ENCODE results near the gene DCLK1. TPM values are rescaled to one million over a fixed set of nuclear protein-coding genes. Genes with fewer than 3 reads are reported as not detected.

The DCLK1 gene
- total and polyA plus RNA-seq, 8 donors, result 10.5 to 20.5 (median 12.8) TPM

- intact Hi-C loops (cut with DNase I), result no loop called here
Observed at GRCh38 chr13:35765366-35765765, 365.8 kb downstream of the DCLK1 start.

GRCh38 chr13:35764326-35765015 lies 366.7 kb downstream of the DCLK1 start:
- ATAC-seq, result no peak
- Histone ChIP-seq H3K4me3 (no peak overlapping the region), H3K27ac (no peak overlapping the region), H3K27me3 (no peaks in the 10 kb centered on the region), H3K9me3 (no peaks in the 10 kb centered on the region), H3K4me1 (no peaks in the 10 kb centered on the region), H3K36me3 (no peaks in the 10 kb centered on the region)
- no peak for DNase-seq
- no peak for TF ChIP-seq CTCF (IDR thresholded peaks at IDR 0.05)
- intact Hi-C loops (cut with DNase I), result no loop called here

More at GRCh38 chr13:35765366-35765765, 365.8 kb downstream of the DCLK1 start:
- H3K4me1 ChIP-seq, result no peaks in the 10 kb centered on the region
- no peaks in the 10 kb centered on the region for H3K9me3 ChIP-seq
- no peaks in the 10 kb centered on the region for H3K27me3 ChIP-seq
- DNase-seq, result no peak
- TF ChIP-seq CTCF (IDR thresholded peaks at IDR 0.05), result no peak
- no peak overlapping the region for H3K27ac ChIP-seq
- ATAC-seq, result peak; percentile 85
- no peak overlapping the region for H3K4me3 ChIP-seq
- H3K36me3 ChIP-seq, result no peaks in the 10 kb centered on the region

- TF ChIP-seq CTCF (IDR thresholded peaks at IDR 0.05), result no peak
- Histone ChIP-seq H3K9me3 (no peaks in the 10 kb centered on the region), H3K4me1 (no peaks in the 10 kb centered on the region), H3K36me3 (no peaks in the 10 kb centered on the region), H3K4me3 (no peak overlapping the region), H3K27ac (no peak overlapping the region), H3K27me3 (no peaks in the 10 kb centered on the region)
- ATAC-seq (no peak), DNase-seq (no peak)
- intact Hi-C loops (cut with DNase I), result no loop called here
Observed at GRCh38 chr13:35763782-35764123, 367.4 kb downstream of the DCLK1 start.

GRCh38 chr13:35763060-35763781 lies 368.0 kb downstream of the DCLK1 start:
- intact Hi-C loops (cut with DNase I), result no loop called here
- no peak for DNase-seq
- H3K27ac ChIP-seq, result no peak overlapping the region
- no peaks in the 10 kb centered on the region for H3K36me3 ChIP-seq
- H3K4me3 ChIP-seq, result no peak overlapping the region
- no peaks in the 10 kb centered on the region for H3K9me3 ChIP-seq
- no peak for ATAC-seq
- H3K4me1 ChIP-seq, result no peaks in the 10 kb centered on the region
- H3K27me3 ChIP-seq, result no peaks in the 10 kb centered on the region
- no peak for TF ChIP-seq CTCF (IDR thresholded peaks at IDR 0.05)

GRCh38 chr13:35761440-35762252 lies 369.5 kb downstream of the DCLK1 start:
- DNase-seq (no peak), ATAC-seq (no peak)
- TF ChIP-seq CTCF (IDR thresholded peaks at IDR 0.05), result no peak
- no peaks in the 10 kb centered on the region for H3K27me3 ChIP-seq
- no peaks in the 10 kb centered on the region for H3K4me1 ChIP-seq
- intact Hi-C loops (cut with DNase I), result no loop called here
- H3K9me3 ChIP-seq, result no peaks in the 10 kb centered on the region
- no peaks in the 10 kb centered on the region for H3K36me3 ChIP-seq
- no peak overlapping the region for H3K27ac ChIP-seq
- H3K4me3 ChIP-seq, result no peak overlapping the region

Data from left lung (tissue), 10 donors.